PC-3 (cell line): ENCODE measurements around the gene RIMBP3B. TPM values are rescaled to one million over a fixed set of nuclear protein-coding genes. Genes with fewer than 3 reads are reported as not detected.
A peak's percentile ranks its signal among the peaks of the same experiment; 100 is the strongest.
"Not testable (repeated sequence)": the region's sequence is repeated elsewhere in the genome, so short reads cannot be mapped to it uniquely, and the experiment has no call there.

Experiments used
- ATAC-seq: fragments of 200-7000 bp; cut with Tn5 transposase; 2 replicates; pipeline ENCODE4 v1.9.1; 2020; ENCODE audit warnings: mild to moderate bottlenecking, moderate library complexity
- BruUV-seq: library from RNA; stranded (reverse); fragments of 400-500 nt; replicated peaks from 2 replicates; lab custom pipeline; 2021; lab: Mats Ljungman, UMichigan
- CTCF ChIA-PET: fragments of 300-600 bp; sonication (Branson Sonifier 250); formaldehyde crosslinking; loops from one replicate; lab custom pipeline; 2022; ENCODE audit warnings: antibody characterized with exemption; lab: Charles Lee
- POLR2A ChIA-PET: fragments of 300-600 bp; sonication (Branson Sonifier 250); formaldehyde crosslinking; loops from one replicate; lab custom pipeline; 2022; ENCODE audit warnings: antibody characterized with exemption; ENCODE audit not compliant: unreplicated experiment; lab: Charles Lee
- DNase-seq: peaks from one replicate; pipeline ENCODE4 v3.0.0-alpha.2; 2015
- H2AFZ ChIP-seq: fragments of 300-600 bp; sonication (generic); 2 replicates; pipeline ENCODE4 v1.6.0; 2016; ENCODE audit warnings: antibody characterized with exemption, low read length
- H3F3A ChIP-seq: fragments of 300-600 bp; sonication (generic); one replicate; pipeline ENCODE4 v1.6.0; 2017; ENCODE audit warnings: antibody characterized with exemption, low read length, control low read depth, mild to moderate bottlenecking; ENCODE audit not compliant: unreplicated experiment
- H3K27ac ChIP-seq: fragments of 300-600 bp; sonication (generic); 2 replicates; pipeline ENCODE4 v1.5.1; 2016; ENCODE audit warnings: mild to moderate bottlenecking, low read length
- H3K27me3 ChIP-seq: fragments of 300-600 bp; sonication (generic); 2 replicates; pipeline ENCODE4 v1.6.1; 2016; ENCODE audit warnings: low read length, mixed read lengths
- H3K36me3 ChIP-seq: fragments of 300-600 bp; sonication (generic); 2 replicates; pipeline ENCODE4 v1.6.1; 2016; ENCODE audit warnings: low read depth, mixed run types, low read length, mixed read lengths
- H3K4me1 ChIP-seq: fragments of 300-600 bp; sonication (generic); 2 replicates; pipeline ENCODE4 v1.5.1; 2016; ENCODE audit warnings: low read length; ENCODE audit not compliant: insufficient read depth
- H3K4me2 ChIP-seq: fragments of 300-600 bp; sonication (generic); 2 replicates; pipeline ENCODE4 v1.6.0; 2016; ENCODE audit warnings: low read length
- H3K4me3 ChIP-seq: fragments of 300-600 bp; sonication (generic); 2 replicates; pipeline ENCODE4 v1.5.1; 2016; ENCODE audit warnings: mild to moderate bottlenecking, low read length, mixed read lengths
- H3K79me2 ChIP-seq: fragments of 300-600 bp; sonication (generic); 2 replicates; pipeline ENCODE4 v1.6.1; 2017; ENCODE audit warnings: low read length, mixed read lengths
- H3K9ac ChIP-seq: fragments of 300-600 bp; sonication (generic); 2 replicates; pipeline ENCODE4 v1.6.0; 2016; ENCODE audit warnings: mild to moderate bottlenecking, low read length
- H3K9me2 ChIP-seq: fragments of 300-600 bp; sonication (generic); replicated peaks from 2 replicates; pipeline ENCODE4 v1.6.1; 2016; ENCODE audit warnings: mixed run types, low read length, mixed read lengths
- H3K9me3 ChIP-seq: fragments of 300-600 bp; sonication (generic); 2 replicates; pipeline ENCODE4 v1.6.1; 2016; ENCODE audit warnings: low read length, mixed read lengths
- H4K20me1 ChIP-seq: fragments of 300-600 bp; sonication (generic); 2 replicates; pipeline ENCODE4 v1.6.1; 2016; ENCODE audit warnings: low read length, mixed read lengths
- intact Hi-C: fragments of 100-400 bp; cut with micrococcal nuclease; formaldehyde crosslinking; loops from 2 replicates; pipeline ENCODE4 v1.9.0; 2023
- total RNA-seq: library from RNA; depleted of rRNA; stranded (reverse); fragments of >200 nt; gene quantifications from 2 replicates; pipeline ENCODE4 v1.2.3, GENCODE V29; 2014

RIMBP3B gene
- total RNA-seq, 1 experiment from 2014 or later, result not detected

DNA sequence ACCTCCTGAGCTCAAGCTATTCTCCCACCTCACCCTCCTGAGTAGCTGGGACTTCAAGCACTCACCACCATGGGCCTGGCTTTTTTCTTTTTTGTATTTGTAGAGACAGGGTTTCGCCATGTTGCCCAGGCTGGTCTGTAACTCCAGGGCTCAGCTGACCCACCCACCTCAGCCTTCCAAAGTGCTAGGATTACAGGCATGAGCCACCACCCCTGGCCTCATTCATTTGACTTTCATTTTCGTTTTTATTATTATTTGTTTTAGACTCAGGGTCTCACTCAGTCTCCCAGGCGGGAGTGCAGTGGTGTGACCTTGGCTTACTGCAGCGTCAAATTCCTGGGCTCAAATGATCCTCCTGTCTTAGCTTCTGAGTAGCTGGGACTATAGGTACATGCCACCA, 24.2 kb downstream of the RIMBP3B start:
- H3K79me2 ChIP-seq, ATAC-seq, H4K20me1 ChIP-seq, H3K36me3 ChIP-seq, intact Hi-C loops, BruUV-seq, H3K9me3 ChIP-seq, H3K27ac ChIP-seq, H3F3A ChIP-seq, H3K27me3 ChIP-seq, H2AFZ ChIP-seq, DNase-seq, H3K4me1 ChIP-seq, H3K9me2 ChIP-seq, CTCF ChIA-PET, H3K4me2 ChIP-seq, POLR2A ChIA-PET, H3K4me3 ChIP-seq, H3K9ac ChIP-seq: not testable (repeated sequence)

DNA sequence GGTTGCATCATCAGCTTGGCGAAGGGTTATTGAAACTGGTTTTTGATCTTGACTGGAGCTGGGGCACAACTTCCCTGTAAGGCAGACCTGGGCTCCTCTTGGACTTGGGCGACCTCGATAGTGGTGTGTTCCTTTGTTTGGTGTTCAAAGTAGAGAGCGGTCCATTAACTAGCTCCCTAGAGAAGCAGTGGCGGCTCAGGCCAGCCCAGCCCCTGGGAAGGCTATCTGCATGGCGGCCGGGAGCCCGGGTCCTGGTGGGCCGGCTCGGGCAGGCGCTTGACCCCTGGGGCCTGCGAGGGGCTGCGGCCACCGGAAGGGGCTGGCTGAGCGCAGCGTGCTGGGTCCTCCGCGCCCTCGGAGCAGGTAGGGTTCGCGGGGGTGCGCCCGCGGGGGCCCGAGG, 32.8 kb downstream of the RIMBP3B start:
- H3K9me3 ChIP-seq, H3K27ac ChIP-seq, H3K79me2 ChIP-seq, intact Hi-C loops, ATAC-seq, H3K36me3 ChIP-seq, POLR2A ChIA-PET, H3K4me3 ChIP-seq, H3K4me2 ChIP-seq, BruUV-seq, H3K4me1 ChIP-seq, DNase-seq, H4K20me1 ChIP-seq, H3K9ac ChIP-seq, CTCF ChIA-PET, H3F3A ChIP-seq, H3K27me3 ChIP-seq, H3K9me2 ChIP-seq, H2AFZ ChIP-seq: not testable (repeated sequence)

- BruUV-seq, H3K79me2 ChIP-seq, DNase-seq, H3K4me2 ChIP-seq, H3K9me3 ChIP-seq, H3K9me2 ChIP-seq, H3K9ac ChIP-seq, H3K4me1 ChIP-seq, H3K27ac ChIP-seq, intact Hi-C loops, H3K36me3 ChIP-seq, POLR2A ChIA-PET, H3F3A ChIP-seq, H4K20me1 ChIP-seq, H2AFZ ChIP-seq, CTCF ChIA-PET, H3K27me3 ChIP-seq: not testable (repeated sequence)
- peak; percentile 67 for ATAC-seq
- peak within 1 kb of the TSS; percentile 47; the same call in 1 of the 2 replicates for H3K4me3 ChIP-seq
These were observed 33.7 kb downstream of the RIMBP3B start, which contains the start of gene HIC2 for GRCh38 chr22:21417227-21417746. Gene HIC2 (plus strand): TSS chr22:21417371. CDS start chr22:21442832, 25,461 bp downstream.

- H3K36me3 ChIP-seq, H3K4me2 ChIP-seq, H3K27me3 ChIP-seq, H3K9me3 ChIP-seq, intact Hi-C loops, H3K27ac ChIP-seq, H4K20me1 ChIP-seq, DNase-seq, BruUV-seq, H2AFZ ChIP-seq, POLR2A ChIA-PET, H3K9ac ChIP-seq, H3K9me2 ChIP-seq, CTCF ChIA-PET, H3K4me1 ChIP-seq, H3F3A ChIP-seq, H3K79me2 ChIP-seq: not testable (repeated sequence)
- peak overlapping the region; percentile 47; the same call in 1 of the 2 replicates for H3K4me3 ChIP-seq
- ATAC-seq, result peak; percentile 31
These were observed 34.3 kb downstream of the RIMBP3B start for GRCh38 chr22:21417853-21418252.

- H3K4me2 ChIP-seq, result peak overlapping the region; percentile 49; the same call in 1 of the 2 replicates
- CTCF ChIA-PET, result not testable (repeated sequence)
These were observed 35.6 kb downstream of the RIMBP3B start for GRCh38 chr22:21418974-21419638.

GRCh38 chr22:21420180-21420763, 36.7 kb downstream of the RIMBP3B start:
- H4K20me1 ChIP-seq, H2AFZ ChIP-seq, H3K9me3 ChIP-seq, H3K27ac ChIP-seq, H3K4me1 ChIP-seq, H3K4me2 ChIP-seq, H3K79me2 ChIP-seq, DNase-seq, H3F3A ChIP-seq, H3K9me2 ChIP-seq, BruUV-seq, H3K27me3 ChIP-seq, CTCF ChIA-PET, H3K9ac ChIP-seq, H3K4me3 ChIP-seq, intact Hi-C loops, POLR2A ChIA-PET, H3K36me3 ChIP-seq: not testable (repeated sequence)
- peak; percentile 21 for ATAC-seq

More at GRCh38 chr22:21418974-21419638, 35.6 kb downstream of the RIMBP3B start:
- H4K20me1 ChIP-seq, DNase-seq, H3K27ac ChIP-seq, H2AFZ ChIP-seq, H3K27me3 ChIP-seq, H3K4me1 ChIP-seq, H3F3A ChIP-seq, H3K79me2 ChIP-seq, BruUV-seq, H3K4me3 ChIP-seq, H3K9me2 ChIP-seq, H3K9me3 ChIP-seq, intact Hi-C loops, H3K36me3 ChIP-seq, POLR2A ChIA-PET, H3K9ac ChIP-seq: not testable (repeated sequence)
- ATAC-seq, result peak; percentile 60
